ENCODE measurements around the gene FHOD3.

Gene FHOD3

GRCh38 chr18:36501100-36501499 lies 203.6 kb downstream of the FHOD3 start:
- DNase-seq (ENCODE audit: low spot score): no peak

GRCh38 chr18:36503477-36503876 lies 206.0 kb downstream of the FHOD3 start:
- TF ChIP-seq CTCF (IDR thresholded peaks at IDR 0.05): no peak
- DNase-seq (ENCODE audit: low spot score): no peak
- H3K4me3 ChIP-seq: no peak overlapping the region
- no peak overlapping the region for H3K27ac ChIP-seq

More at GRCh38 chr18:36501100-36501499, 203.6 kb downstream of the FHOD3 start:
- Histone ChIP-seq H3K4me3 (no peak overlapping the region), H3K27ac (no peak overlapping the region)
- no peak for TF ChIP-seq CTCF (IDR thresholded peaks at IDR 0.05)

- no peak for DNase-seq (ENCODE audit: low spot score)
- no peak overlapping the region for H3K27ac ChIP-seq
- no peak overlapping the region for H3K4me3 ChIP-seq
- no peak for TF ChIP-seq CTCF (IDR thresholded peaks at IDR 0.05)
These were observed 207.4 kb downstream of the FHOD3 start for GRCh38 chr18:36504928-36505327.

- DNase-seq (ENCODE audit: low spot score): peak; percentile 2
- TF ChIP-seq CTCF (IDR thresholded peaks at IDR 0.05): no peak
- H3K4me3 ChIP-seq: no peak overlapping the region
- no peak overlapping the region for H3K27ac ChIP-seq
These were observed 208.2 kb downstream of the FHOD3 start for GRCh38 chr18:36505665-36506064.

GRCh38 chr18:36509646-36510197 lies 212.2 kb downstream of the FHOD3 start:
- no peak overlapping the region for H3K27ac ChIP-seq
- H3K4me3 ChIP-seq: no peak overlapping the region
- no peak for DNase-seq (ENCODE audit: low spot score)
- no peak for TF ChIP-seq CTCF (IDR thresholded peaks at IDR 0.05)

GRCh38 chr18:36511791-36512352 lies 214.4 kb downstream of the FHOD3 start:
- Histone ChIP-seq H3K27ac (no peak overlapping the region), H3K4me3 (no peak overlapping the region)
- peak; percentile 68 for DNase-seq (ENCODE audit: low spot score)
- TF ChIP-seq CTCF (IDR thresholded peaks at IDR 0.05): no peak

- no peak for DNase-seq (ENCODE audit: low spot score)
- TF ChIP-seq CTCF (IDR thresholded peaks at IDR 0.05): no peak
- no peak overlapping the region for H3K27ac ChIP-seq
- no peak overlapping the region for H3K4me3 ChIP-seq
These were observed 216.0 kb downstream of the FHOD3 start for GRCh38 chr18:36513556-36513955.

All from coronary artery (tissue), 2 donors.